GM18907 (cell line): ENCODE measurements around the gene SLC15A2.

Experiments
- ATAC-seq: cut with Tn5 transposase; IDR thresholded peaks from one replicate; pipeline ENCODE4 v1.9.1; 2021; ENCODE audit warnings: mild to moderate bottlenecking, moderate library complexity; ENCODE audit not compliant: unreplicated experiment

SLC15A2 gene

GRCh38 chr3:121979734-121980449 is 85.7 kb downstream of the SLC15A2 start:
- ATAC-seq: peak; percentile 79

- peak; percentile 32 for ATAC-seq
Observed at GRCh38 chr3:121980450-121980796, 86.2 kb downstream of the SLC15A2 start.

GRCh38 chr3:121981473-121981872 is 87.3 kb downstream of the SLC15A2 start:
- ATAC-seq: no peak

GRCh38 chr3:121985846-121986245 is 91.6 kb downstream of the SLC15A2 start:
- ATAC-seq: no peak

- ATAC-seq: no peak
Observed at GRCh38 chr3:121988146-121988545, 93.9 kb downstream of the SLC15A2 start.

GRCh38 chr3:121989943-121990342 is 95.7 kb downstream of the SLC15A2 start:
- no peak for ATAC-seq

- ATAC-seq: no peak
Observed at GRCh38 chr3:121992601-121993560, 98.7 kb downstream of the SLC15A2 start.
